ENCODE results near the gene LRRTM2.

DNA sequence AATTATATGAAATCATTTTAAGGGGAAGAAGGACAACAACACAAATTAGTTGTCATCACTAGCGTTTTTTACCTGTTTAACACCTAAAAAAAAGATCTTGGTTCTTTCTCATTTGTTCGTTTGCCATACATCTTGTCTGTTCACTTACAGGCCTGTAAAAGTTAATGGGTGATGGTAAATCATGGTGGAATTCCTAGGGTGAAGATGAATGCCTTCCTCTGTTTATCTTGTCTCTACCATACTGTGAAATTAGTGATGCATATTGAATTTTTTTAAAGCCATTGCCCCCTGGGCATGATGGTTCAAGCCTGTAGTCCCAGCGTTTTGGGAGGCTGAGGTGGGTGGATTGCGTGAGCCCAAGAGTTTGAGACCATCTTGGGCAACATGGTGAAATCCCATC lies 46.6 kb downstream of the LRRTM2 start:
- TF ChIP-seq, protein P1, sequence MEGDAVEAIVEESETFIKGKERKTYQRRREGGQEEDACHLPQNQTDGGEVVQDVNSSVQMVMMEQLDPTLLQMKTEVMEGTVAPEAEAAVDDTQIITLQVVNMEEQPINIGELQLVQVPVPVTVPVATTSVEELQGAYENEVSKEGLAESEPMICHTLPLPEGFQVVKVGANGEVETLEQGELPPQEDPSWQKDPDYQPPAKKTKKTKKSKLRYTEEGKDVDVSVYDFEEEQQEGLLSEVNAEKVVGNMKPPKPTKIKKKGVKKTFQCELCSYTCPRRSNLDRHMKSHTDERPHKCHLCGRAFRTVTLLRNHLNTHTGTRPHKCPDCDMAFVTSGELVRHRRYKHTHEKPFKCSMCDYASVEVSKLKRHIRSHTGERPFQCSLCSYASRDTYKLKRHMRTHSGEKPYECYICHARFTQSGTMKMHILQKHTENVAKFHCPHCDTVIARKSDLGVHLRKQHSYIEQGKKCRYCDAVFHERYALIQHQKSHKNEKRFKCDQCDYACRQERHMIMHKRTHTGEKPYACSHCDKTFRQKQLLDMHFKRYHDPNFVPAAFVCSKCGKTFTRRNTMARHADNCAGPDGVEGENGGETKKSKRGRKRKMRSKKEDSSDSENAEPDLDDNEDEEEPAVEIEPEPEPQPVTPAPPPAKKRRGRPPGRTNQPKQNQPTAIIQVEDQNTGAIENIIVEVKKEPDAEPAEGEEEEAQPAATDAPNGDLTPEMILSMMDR (IDR thresholded peaks at IDR 0.05) = no peak
- TF ChIP-seq POLR2A (IDR thresholded peaks at IDR 0.05) = no peak
